ENCODE data around the gene APMAP.

APMAP gene

DNA sequence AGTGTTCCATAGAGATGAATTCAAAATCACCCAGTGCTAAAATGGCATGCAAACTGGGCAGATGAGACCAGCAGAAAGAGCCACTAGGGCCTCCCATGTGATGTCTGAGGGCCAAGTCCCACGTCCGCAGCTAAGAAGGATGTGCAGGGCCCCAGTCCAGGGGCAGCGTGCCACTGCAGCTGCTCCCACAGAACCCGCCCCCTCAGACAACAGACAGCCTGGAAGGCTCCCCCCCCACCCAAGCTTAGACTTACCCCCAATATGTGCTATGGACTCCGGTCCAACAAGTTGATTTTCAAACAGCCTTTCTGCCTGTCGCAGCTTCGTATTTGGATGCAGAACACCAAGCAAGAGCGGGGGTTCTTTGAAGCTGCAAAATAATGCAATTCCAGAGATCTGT, 14.0 kb downstream of the APMAP start:
- DNase-seq (ENCODE audit: extremely low read depth, low read depth), result no peak
- TF ChIP-seq, protein P1, sequence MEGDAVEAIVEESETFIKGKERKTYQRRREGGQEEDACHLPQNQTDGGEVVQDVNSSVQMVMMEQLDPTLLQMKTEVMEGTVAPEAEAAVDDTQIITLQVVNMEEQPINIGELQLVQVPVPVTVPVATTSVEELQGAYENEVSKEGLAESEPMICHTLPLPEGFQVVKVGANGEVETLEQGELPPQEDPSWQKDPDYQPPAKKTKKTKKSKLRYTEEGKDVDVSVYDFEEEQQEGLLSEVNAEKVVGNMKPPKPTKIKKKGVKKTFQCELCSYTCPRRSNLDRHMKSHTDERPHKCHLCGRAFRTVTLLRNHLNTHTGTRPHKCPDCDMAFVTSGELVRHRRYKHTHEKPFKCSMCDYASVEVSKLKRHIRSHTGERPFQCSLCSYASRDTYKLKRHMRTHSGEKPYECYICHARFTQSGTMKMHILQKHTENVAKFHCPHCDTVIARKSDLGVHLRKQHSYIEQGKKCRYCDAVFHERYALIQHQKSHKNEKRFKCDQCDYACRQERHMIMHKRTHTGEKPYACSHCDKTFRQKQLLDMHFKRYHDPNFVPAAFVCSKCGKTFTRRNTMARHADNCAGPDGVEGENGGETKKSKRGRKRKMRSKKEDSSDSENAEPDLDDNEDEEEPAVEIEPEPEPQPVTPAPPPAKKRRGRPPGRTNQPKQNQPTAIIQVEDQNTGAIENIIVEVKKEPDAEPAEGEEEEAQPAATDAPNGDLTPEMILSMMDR (IDR thresholded peaks at IDR 0.05; ENCODE audit: low read depth, low read length), result no peak

DNA sequence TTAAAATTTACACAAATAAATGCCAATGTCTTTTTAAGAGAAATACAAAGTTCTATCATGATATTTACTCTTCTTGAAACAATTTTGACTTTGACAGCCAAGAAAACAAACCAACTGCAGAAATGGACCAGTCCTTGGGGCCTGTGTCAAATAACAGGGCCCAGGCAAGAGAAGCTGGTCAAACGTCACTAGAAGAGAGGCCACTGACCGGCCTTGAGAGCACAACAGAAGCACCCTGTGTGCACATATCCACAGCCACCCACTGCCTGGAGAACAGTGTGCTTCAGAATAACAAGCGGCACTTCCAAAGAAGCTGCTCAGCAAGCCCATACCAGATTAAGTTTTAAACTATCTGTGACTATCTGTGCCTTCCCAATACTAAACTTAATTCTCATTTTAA, 14.8 kb downstream of the APMAP start:
- TF ChIP-seq, protein P1 (IDR thresholded peaks at IDR 0.05; ENCODE audit: low read depth, low read length), result no peak
- no peak for DNase-seq (ENCODE audit: extremely low read depth, low read depth)

DNA sequence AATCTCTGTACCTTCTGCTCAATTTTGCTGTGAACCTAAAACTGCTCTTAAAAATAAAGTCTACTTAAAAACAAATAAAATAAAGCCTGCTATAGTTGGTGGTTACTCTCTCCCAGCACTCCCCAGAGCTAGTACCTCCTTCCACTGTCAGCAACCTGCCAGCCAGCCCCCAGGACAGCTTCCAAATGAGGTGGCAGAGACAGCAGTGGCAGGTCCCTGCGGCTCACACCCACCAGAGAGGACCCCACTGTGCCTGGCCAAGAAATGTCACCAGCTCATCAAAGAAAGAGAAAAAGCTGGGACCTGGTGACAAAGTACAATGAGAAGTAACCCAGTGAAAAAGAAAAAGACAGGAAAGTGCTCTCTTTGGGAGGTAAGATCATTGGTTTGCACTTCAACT, 15.2 kb downstream of the APMAP start:
- no peak for DNase-seq (ENCODE audit: extremely low read depth, low read depth)
- TF ChIP-seq, protein P1 (IDR thresholded peaks at IDR 0.05; ENCODE audit: low read depth, low read length), result no peak

DNA sequence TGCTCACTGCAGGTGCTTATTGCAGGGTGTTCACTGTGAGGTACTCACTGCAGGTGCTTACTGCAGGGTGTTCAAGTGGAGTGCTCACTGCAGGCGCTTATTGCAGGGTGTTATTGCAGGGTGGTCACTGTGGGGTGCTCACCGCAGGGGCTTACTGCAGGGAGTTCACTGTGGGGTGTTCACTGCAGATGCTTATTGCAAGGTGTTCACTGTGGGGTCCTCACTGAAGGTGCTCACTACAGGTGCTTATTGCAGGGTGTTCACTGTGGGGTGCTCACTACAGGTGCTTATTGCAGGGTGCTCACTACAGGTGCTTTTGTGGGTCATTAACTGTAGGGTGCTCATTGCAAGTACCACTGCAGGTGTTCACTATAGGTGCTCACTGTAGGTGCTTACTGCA, 20.2 kb downstream of the APMAP start:
- DNase-seq (ENCODE audit: extremely low read depth, low read depth), result no peak
- TF ChIP-seq, protein P1 (IDR thresholded peaks at IDR 0.05; ENCODE audit: low read depth, low read length), result no peak

DNA sequence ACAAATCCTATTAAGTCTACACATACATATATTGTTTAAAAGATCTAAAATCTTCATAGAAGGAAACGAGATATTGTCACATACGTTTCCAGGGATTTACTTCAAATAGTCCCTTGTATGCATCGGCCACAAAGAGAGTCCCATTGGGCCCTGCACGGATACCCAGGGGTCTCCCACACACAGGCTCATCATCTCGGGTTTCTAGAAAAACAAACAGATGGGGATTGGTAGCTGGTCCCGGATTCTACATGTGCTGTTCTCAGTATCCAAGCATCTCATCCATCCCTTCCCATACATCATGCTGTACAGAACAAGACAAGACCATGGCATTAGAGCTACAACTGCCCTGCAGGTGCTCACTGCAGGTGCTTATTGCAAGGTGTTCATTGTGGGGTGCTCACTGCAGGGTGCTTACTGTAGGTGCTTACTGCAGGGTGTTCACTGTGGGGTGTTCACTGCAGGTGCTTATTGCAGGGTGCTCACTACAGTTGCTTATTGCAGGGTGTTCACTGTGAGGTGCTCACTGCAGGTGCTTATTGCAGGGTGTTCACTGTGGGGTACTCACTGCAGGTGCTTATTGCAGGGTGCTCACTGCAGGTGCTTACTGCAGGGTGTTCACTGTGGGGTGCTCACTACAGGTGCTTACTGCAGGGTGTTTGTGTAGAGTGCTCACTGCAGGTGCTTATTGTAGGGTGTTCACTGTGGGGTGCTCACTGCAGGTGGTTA, 21.0 kb downstream of the APMAP start:
- DNase-seq (ENCODE audit: extremely low read depth, low read depth), result no peak
- TF ChIP-seq, protein P1 (IDR thresholded peaks at IDR 0.05; ENCODE audit: low read depth, low read length), result no peak

DNA sequence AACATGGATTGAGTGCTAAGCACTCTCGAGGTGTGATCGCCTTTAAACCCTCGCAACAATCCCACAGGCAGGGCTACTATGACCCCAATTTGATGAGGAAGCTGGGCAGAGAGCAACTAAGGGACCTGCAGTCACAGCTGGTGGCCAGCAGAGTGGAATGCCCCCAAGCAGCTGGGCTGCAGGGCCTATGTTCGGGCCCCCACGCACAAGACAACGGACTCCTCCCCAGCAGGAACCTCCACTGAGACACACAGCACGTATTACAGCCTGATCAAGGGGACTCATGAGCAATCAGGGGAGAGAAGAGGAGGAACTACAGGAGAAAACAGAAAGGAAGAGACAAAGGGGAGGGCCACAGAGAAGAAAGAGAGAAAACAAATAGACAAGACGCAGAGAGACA, 21.8 kb downstream of the APMAP start:
- DNase-seq (ENCODE audit: extremely low read depth, low read depth), result no peak
- TF ChIP-seq, protein P1 (IDR thresholded peaks at IDR 0.05; ENCODE audit: low read depth, low read length), result no peak

DNA sequence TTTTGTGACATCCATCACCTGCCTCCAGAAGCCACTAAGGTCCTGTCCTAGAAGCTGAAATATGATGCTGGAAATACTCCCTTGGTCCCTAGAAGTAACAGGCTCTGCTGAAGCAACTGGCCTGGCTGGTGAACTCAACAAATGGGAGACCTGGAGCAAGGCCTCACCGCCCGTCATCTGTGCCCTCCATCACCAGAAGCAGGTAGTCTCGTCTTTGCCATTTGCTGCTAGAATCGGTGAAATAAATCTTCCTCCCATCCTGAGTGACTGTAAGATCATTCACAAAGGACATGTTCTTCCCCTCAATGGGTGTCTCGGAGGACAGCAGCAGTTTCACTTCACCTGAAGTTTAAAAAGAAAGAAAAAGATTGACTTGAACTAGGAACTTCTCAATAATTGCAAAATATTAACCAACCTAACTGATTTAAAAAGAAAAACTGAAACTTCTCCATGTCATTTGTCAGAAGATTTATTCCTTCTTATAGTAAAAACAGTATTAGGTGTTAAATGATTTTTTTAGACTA, 22.5 kb downstream of the APMAP start:
- TF ChIP-seq, protein P1 (IDR thresholded peaks at IDR 0.05; ENCODE audit: low read depth, low read length), result no peak
- DNase-seq (ENCODE audit: extremely low read depth, low read depth), result no peak

Measured in AG09319 (cell line).